ENCODE results near the gene GRAMD1A. TPM values are rescaled to one million over a fixed set of nuclear protein-coding genes. Genes with fewer than 3 reads are reported as not detected.

Gene GRAMD1A
- total RNA-seq, 1 experiment from 2014 or later = 32.8 TPM

GRCh38 chr19:35011091-35011689 is 11.1 kb downstream of the GRAMD1A start:
- ChIA-PET POLR2A (ENCODE audit: unreplicated experiment) (no interaction called here), CTCF (no interaction called here)
- Histone ChIP-seq H3K27me3 (ENCODE audit: low read length) (no peaks in the 10 kb centered on the region), H3K4me1 (ENCODE audit: insufficient read depth, low read length) (peaks cover 7% of the 10 kb centered on the region), H4K20me1 (ENCODE audit: low read length) (peaks cover 3% of the 10 kb centered on the region; the same call in 1 of the 2 replicates), H3K4me3 (ENCODE audit: low read length) (no peak overlapping the region), H3K4me2 (ENCODE audit: low read length) (no peak overlapping the region), H3K9ac (ENCODE audit: low read length) (no peak overlapping the region), H2AFZ (ENCODE audit: low read length) (no peak overlapping the region), H3K36me3 (ENCODE audit: low read depth, low read length) (no peaks in the 10 kb centered on the region), H3K9me2 (replicated peaks; ENCODE audit: low read length) (no peaks in the 10 kb centered on the region), H3K79me2 (ENCODE audit: low read length) (no peaks in the 10 kb centered on the region), H3K9me3 (ENCODE audit: low read length) (no peaks in the 10 kb centered on the region), H3K27ac (ENCODE audit: low read length) (no peak overlapping the region), H3F3A (ENCODE audit: low read length, unreplicated experiment) (no peaks in the 10 kb centered on the region)
- no peak for DNase-seq
- intact Hi-C loops (cut with micrococcal nuclease) = no loop called here
- ATAC-seq = no peak
- TF ChIP-seq EZH2phosphoT487 (IDR thresholded peaks at IDR 0.05; ENCODE audit: borderline replicate concordance, low read length) = no peak
- TF ChIP-seq CTCF (conservative IDR thresholded peaks at IDR 0.05; ENCODE audit: low read depth, low read length) = no peak
- no peak for TF ChIP-seq EZH2 (IDR thresholded peaks at IDR 0.05; ENCODE audit: low read length, unreplicated experiment)
- no TSS peak for BruUV-seq (replicated peaks)

- Histone ChIP-seq H3K4me2 (ENCODE audit: low read length) (no peak overlapping the region), H3K4me1 (ENCODE audit: insufficient read depth, low read length) (peaks cover 1% of the 10 kb centered on the region), H3K9me3 (ENCODE audit: low read length) (no peaks in the 10 kb centered on the region), H3K4me3 (ENCODE audit: low read length) (no peak overlapping the region), H3K36me3 (ENCODE audit: low read depth, low read length) (no peaks in the 10 kb centered on the region), H3K9me2 (replicated peaks; ENCODE audit: low read length) (no peaks in the 10 kb centered on the region), H3K9ac (ENCODE audit: low read length) (no peak overlapping the region), H3K79me2 (ENCODE audit: low read length) (no peaks in the 10 kb centered on the region), H3F3A (ENCODE audit: low read length, unreplicated experiment) (no peaks in the 10 kb centered on the region), H3K27ac (ENCODE audit: low read length) (no peak overlapping the region), H4K20me1 (ENCODE audit: low read length) (no peaks in the 10 kb centered on the region), H2AFZ (ENCODE audit: low read length) (no peak overlapping the region), H3K27me3 (ENCODE audit: low read length) (no peaks in the 10 kb centered on the region)
- ChIA-PET POLR2A (ENCODE audit: unreplicated experiment) (no interaction called here), CTCF (no interaction called here)
- BruUV-seq (replicated peaks) = no TSS peak
- ATAC-seq (no peak), DNase-seq (no peak)
- intact Hi-C loops (cut with micrococcal nuclease) = no loop called here
- TF ChIP-seq CTCF (conservative IDR thresholded peaks at IDR 0.05; ENCODE audit: low read depth, low read length) = no peak
- TF ChIP-seq EZH2 (IDR thresholded peaks at IDR 0.05; ENCODE audit: low read length, unreplicated experiment) = no peak
- no peak for TF ChIP-seq EZH2phosphoT487 (IDR thresholded peaks at IDR 0.05; ENCODE audit: borderline replicate concordance, low read length)
Measured at GRCh38 chr19:35011737-35012682, 11.9 kb downstream of the GRAMD1A start.
